A549 (cell line): ENCODE results near the gene GPD2. TPM values are rescaled to one million over a fixed set of nuclear protein-coding genes. Genes with fewer than 3 reads are reported as not detected.

ENCODE experiments used
- ATAC-seq, 2 experiments: fragments of 200-7000 bp in 1 of 2; fragments of >200 bp in 1 of 2; cut with Nextera tagmentation in 1 of 2; cut with Tn5 transposase in 1 of 2; 3 replicates each; pipeline versions ENCODE4 v1.8.0 to v1.9.1; 2018 to 2020; ENCODE audit warnings: mild to moderate bottlenecking in 1 of 2, moderate library complexity in 1 of 2
- CTCF ChIA-PET: fragments of 300-600 bp; sonication (Branson Sonifier 250); formaldehyde crosslinking; extraction: SDS; loops from one replicate; lab custom pipeline; 2021; ENCODE audit warnings: antibody characterized with exemption, inconsistent platforms; lab: Yijun Ruan, JAX
- POLR2A ChIA-PET: fragments of 350-600 bp; formaldehyde crosslinking; extraction: SDS; loops from one replicate; lab custom pipeline; 2021; ENCODE audit warnings: antibody characterized with exemption, inconsistent platforms; lab: Yijun Ruan, JAX
- DNase-seq, 2 experiments: peaks; one replicate each; pipeline versions ENCODE4 v3.0.0 to v3.0.0-alpha.2; 2011 to 2016; ENCODE audit warnings: low read depth in 1 of 2, low spot score in 1 of 2
- FAIRE-seq: peaks from 2 replicates; lab custom pipeline; 2011; peaks lifted over from hg19 to GRCh38; lab: Jason Lieb, UNC
- H3K27ac ChIP-seq, 2 experiments: fragments of >200 bp; sonication (Bioruptor Twin); formaldehyde crosslinking; 3 replicates each; pipeline ENCODE4 v1.5.1; 2016 to 2017
- H3K4me1 ChIP-seq: fragments of >200 bp; sonication (Bioruptor Twin); formaldehyde crosslinking; 3 replicates; pipeline ENCODE4 v1.6.1; 2016
- H3K4me2 ChIP-seq: fragments of >200 bp; sonication (Bioruptor Twin); formaldehyde crosslinking; 3 replicates; pipeline ENCODE4 v1.6.1; 2016
- H3K4me3 ChIP-seq: fragments of >200 bp; sonication (Bioruptor Twin); formaldehyde crosslinking; 3 replicates; pipeline ENCODE4 v1.5.1; 2016
- H3K9me3 ChIP-seq: fragments of >200 bp; sonication (Bioruptor Twin); formaldehyde crosslinking; 3 replicates; pipeline ENCODE4 v1.6.1; 2016
- CBX2 ChIP-seq: fragments of 200-600 bp; sonication (generic); IDR thresholded peaks from 2 replicates; pipeline ENCODE4 v1.6.1; 2016; ENCODE audit warnings: low read depth, mild to moderate bottlenecking, borderline replicate concordance
- CBX8 ChIP-seq: fragments of 200-600 bp; sonication (generic); IDR thresholded peaks from 2 replicates; pipeline ENCODE4 v1.6.1; 2016
- CEBPB ChIP-seq, 2 experiments: fragments of >200 bp in 1 of 2; sonication (Bioruptor Twin) in 1 of 2; formaldehyde crosslinking in 1 of 2; IDR thresholded peaks; 2 replicates each; pipeline ENCODE4 v1.6.1; 2012 to 2016
- CTCF ChIP-seq: fragments of >200 bp; sonication (Bioruptor Twin); formaldehyde crosslinking; IDR thresholded peaks from 3 replicates; pipeline ENCODE4 v1.5.1; 2016
- E2F6 ChIP-seq: IDR thresholded peaks from 2 replicates; pipeline ENCODE4 v1.6.1; 2012; ENCODE audit warnings: low read depth, borderline replicate concordance
- ELK1 ChIP-seq: fragments of 150-350 bp; IDR thresholded peaks from 2 replicates; pipeline ENCODE4 v1.6.1; 2014; ENCODE audit warnings: low read depth, mild to moderate bottlenecking, low read length
- ESRRA ChIP-seq: fragments of 150-350 bp; IDR thresholded peaks from 2 replicates; pipeline ENCODE4 v1.6.1; 2014; ENCODE audit warnings: mild to moderate bottlenecking, low read length, borderline replicate concordance
- GATA3 ChIP-seq: IDR thresholded peaks from 2 replicates; pipeline ENCODE4 v1.6.1; 2012; ENCODE audit warnings: borderline replicate concordance
- HDAC2 ChIP-seq: fragments of 200-600 bp; sonication (generic); IDR thresholded peaks from 2 replicates; pipeline ENCODE4 v1.6.1; 2016
- HOXA7 ChIP-seq: fragments of 250-450 bp; sonication (Bioruptor Pico); IDR thresholded peaks from 2 replicates; pipeline ENCODE4 v1.5.0; 2020; ENCODE audit warnings: mild to moderate bottlenecking, moderate library complexity
- JUN ChIP-seq, 2 experiments: fragments of >200 bp; sonication (Bioruptor Twin); formaldehyde crosslinking; IDR thresholded peaks; 2 replicates in 1 of 2; 3 replicates in 1 of 2; pipeline ENCODE4 v1.6.1; 2016 to 2017
- KDM1A ChIP-seq: fragments of 200-600 bp; sonication (generic); IDR thresholded peaks from 2 replicates; pipeline ENCODE4 v1.6.1; 2016; ENCODE audit warnings: low read depth, mild to moderate bottlenecking
- KDM5A ChIP-seq: fragments of 200-600 bp; sonication (generic); IDR thresholded peaks from 2 replicates; pipeline ENCODE4 v1.6.1; 2016; ENCODE audit warnings: antibody characterized with exemption, mild to moderate bottlenecking
- MAFK ChIP-seq: fragments of 450-650 bp; IDR thresholded peaks from 2 replicates; pipeline ENCODE4 v1.6.1; 2014; ENCODE audit not compliant: partially characterized antibody
- MAX ChIP-seq: IDR thresholded peaks from 2 replicates; pipeline ENCODE4 v1.6.1; 2012
- MYC ChIP-seq: IDR thresholded peaks from 2 replicates; pipeline ENCODE4 v1.6.1; 2012; ENCODE audit warnings: mild to moderate bottlenecking, inconsistent platforms, low read length, improper control_type of control experiment, borderline replicate concordance
- PBX3 ChIP-seq: IDR thresholded peaks from 2 replicates; pipeline ENCODE4 v1.6.1; 2012
- POLR2AphosphoS2 ChIP-seq: conservative IDR thresholded peaks from 2 replicates; pipeline ENCODE4 v1.6.1; 2012; ENCODE audit warnings: low read length, improper control_type of control experiment, inconsistent platforms
- REST ChIP-seq: fragments of 200-600 bp; sonication (generic); IDR thresholded peaks from 2 replicates; pipeline ENCODE4 v1.6.1; 2016; ENCODE audit warnings: antibody characterized with exemption, mild to moderate bottlenecking, moderate library complexity
- RFX5 ChIP-seq: fragments of 450-650 bp; IDR thresholded peaks from 2 replicates; pipeline ENCODE4 v1.7.1; 2014; ENCODE audit warnings: antibody characterized with exemption, mild to moderate bottlenecking, moderate library complexity
- TFCP2L1 ChIP-seq: fragments of 250-450 bp; sonication (Bioruptor Pico); IDR thresholded peaks from 2 replicates; pipeline ENCODE4 v1.5.0; 2021; ENCODE audit warnings: mild to moderate bottlenecking
- WGBS: methylation state at CpG from one replicate; pipeline ENCODE4 v1.1.6; 2017; ENCODE audit errors: missing lambda C conversion rate; 5-methylcytosine and 5-hydroxymethylcytosine counted together
- polyA plus RNA-seq, 4 experiments: library from polyadenylated mRNA; depleted of rRNA in 3 of 4; stranded (reverse); fragments of >200 nt; fragmentation: RNase III in 1 of 4; extraction: RNeasy Plus Mini Kit Qiagen cat#74134 plus additional on column Dnase treatment in 1 of 4; gene quantifications; 2 replicates in 3 of 4; 3 replicates in 1 of 4; pipeline ENCODE4 v1.2.3, GENCODE V29; 2011 to 2017

GPD2 gene
- polyA plus RNA-seq, 2 of the 4 experiments (the other 2 are of a cell fraction): 26.6 to 39.6 TPM

GRCh38 chr2:156626931-156627330 lies 190.8 kb downstream of the GPD2 start:
- ChIA-PET POLR2A (no interaction called here), CTCF (no interaction called here)
- FAIRE-seq (no peak), DNase-seq (no peak), ATAC-seq (no peak)
- 39% methylated on average over 1 of the region's 1 CpG for WGBS
- Histone ChIP-seq H3K9me3 (no peaks in the 10 kb centered on the region), H3K4me3 (no peak overlapping the region), H3K27ac (no peak overlapping the region), H3K4me2 (no peak overlapping the region), H3K4me1 (no peaks in the 10 kb centered on the region)
- TF ChIP-seq MAFK (peak; percentile 25), CBX2 (no peak), KDM5A (no peak)

GRCh38 chr2:156630579-156631337 lies 194.6 kb downstream of the GPD2 start:
- Histone ChIP-seq H3K4me3 (no peak overlapping the region), H3K4me1 (no peaks in the 10 kb centered on the region), H3K9me3 (no peaks in the 10 kb centered on the region), H3K27ac (no peak overlapping the region), H3K4me2 (no peak overlapping the region)
- CTCF ChIA-PET: interaction anchor here (0.6 to 1.0 kb wide), 2 partner anchors 34 to 1647 kb away, joined by 3 read pairs; no protein-coding TSS in a partner anchor
- 30% methylated on average over 1 of the region's 1 CpG for WGBS
- FAIRE-seq: no peak
- DNase-seq: no peak
- TF ChIP-seq CTCF (no peak), KDM1A (no peak), ELK1 (no peak), CBX2 (no peak), CEBPB (IDR thresholded peaks at IDR 0.05) (no peak), MAX (no peak), HDAC2 (no peak), HOXA7 (CRISPR knock-in tag) (no peak), TFCP2L1 (CRISPR knock-in tag) (no peak), CBX8 (no peak)
- POLR2A ChIA-PET: no interaction called here
- no peak for ATAC-seq

GRCh38 chr2:156635646-156636045 lies 199.5 kb downstream of the GPD2 start:
- no peaks in the 10 kb centered on the region for H3K4me1 ChIP-seq
- H3K9me3 ChIP-seq: no peaks in the 10 kb centered on the region
- DNase-seq: no peak
- no peak for FAIRE-seq
- CTCF ChIA-PET: interaction anchor here (0.7 kb wide), 1 partner anchor 581 kb away, joined by 3 read pairs; no protein-coding TSS in a partner anchor
- no peak overlapping the region for H3K4me3 ChIP-seq
- H3K27ac ChIP-seq: no peak overlapping the region
- WGBS: 33% methylated on average over 3 of the region's 3 CpGs
- ATAC-seq: no peak
- TF ChIP-seq PBX3 (no peak), JUN (IDR thresholded peaks at IDR 0.05) (no peak), GATA3 (no peak), ELK1 (no peak), REST (no peak), MYC (no peak), E2F6 (no peak), RFX5 (no peak), POLR2AphosphoS2 (no peak), KDM1A (no peak), ESRRA (no peak)
- TF ChIP-seq, all 56 proteins: peak for 0
- no peak overlapping the region for H3K4me2 ChIP-seq
- POLR2A ChIA-PET: no interaction called here
